Left hindlimb (tissue), 1 donor: Measurements from ENCODE around the gene DARS2.
"Not testable (repeated sequence)": the region's sequence is repeated elsewhere in the genome, so short reads cannot be mapped to it uniquely, and the experiment has no call there.

Source experiments
- DNase-seq: peaks from one replicate; pipeline ENCODE4 v3.0.0-alpha.2; 2018

The DARS2 gene

DNA sequence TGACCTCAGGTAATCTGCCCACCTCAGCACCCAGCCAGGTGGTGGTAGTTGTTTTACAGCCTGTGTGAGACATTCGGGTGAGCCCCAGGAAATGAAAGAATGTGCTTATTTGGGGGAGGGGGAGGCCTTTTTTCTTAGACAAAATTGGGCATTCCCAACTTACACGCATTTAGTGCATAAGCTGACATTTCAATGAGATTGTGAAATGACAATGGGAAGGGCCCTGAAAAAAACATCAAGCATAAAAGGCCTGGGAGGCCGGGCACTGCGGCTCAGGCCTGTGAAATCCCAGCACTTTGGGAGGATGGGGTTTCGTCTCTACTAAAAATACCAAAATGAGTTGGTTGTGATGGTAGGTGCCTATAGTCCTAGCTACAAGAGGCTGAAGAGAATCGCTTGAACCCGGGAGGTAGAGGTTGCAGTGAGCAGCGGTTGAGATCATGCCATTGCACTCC is 38.3 kb downstream of the DARS2 start:
- DNase-seq, result no peak

DNA sequence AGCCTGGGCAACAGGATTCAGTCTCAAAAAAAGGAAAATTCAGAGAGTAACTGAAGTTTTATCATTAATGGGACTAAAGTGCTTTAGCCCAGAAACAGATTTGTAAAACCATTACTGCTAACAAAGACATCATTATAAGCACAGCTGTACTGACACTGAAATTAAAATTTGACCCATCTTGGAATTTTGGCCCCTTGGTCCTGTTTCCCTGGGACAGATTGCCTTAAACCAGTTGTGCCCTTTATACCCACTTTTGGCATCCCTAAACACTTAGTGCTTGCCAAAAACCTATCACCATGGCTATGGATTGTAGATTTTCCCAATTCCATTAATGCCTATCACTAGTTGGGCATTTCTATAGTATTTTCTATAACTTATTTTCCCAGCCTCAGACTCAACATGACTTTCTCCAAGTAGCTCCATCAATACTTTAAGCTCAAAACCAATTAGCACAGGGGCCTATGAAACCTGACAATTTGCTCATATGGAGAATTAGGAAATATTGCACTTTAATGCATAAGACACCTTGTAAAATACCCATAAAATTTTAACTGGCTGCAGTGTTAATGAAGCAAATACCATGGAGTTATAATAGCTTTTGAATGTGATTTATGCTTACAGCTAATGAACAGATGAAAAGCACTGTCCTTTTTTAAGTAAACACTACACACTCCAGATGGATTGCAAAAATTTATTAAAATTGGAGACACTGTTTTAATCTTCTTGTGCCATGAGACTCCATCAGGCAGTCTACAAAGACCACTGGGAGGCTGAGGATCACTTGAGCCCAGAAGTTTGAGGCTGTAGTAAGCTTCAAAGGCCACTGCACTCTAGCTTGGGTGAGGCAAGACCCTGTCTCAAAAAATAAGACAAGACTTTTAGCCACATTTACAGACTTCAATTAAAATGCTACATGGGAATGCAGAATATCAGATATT is 39.0 kb downstream of the DARS2 start:
- DNase-seq, result no peak

GRCh38 chr1:173864179-173864867 is 39.9 kb downstream of the DARS2 start:
- DNase-seq, result no peak

GRCh38 chr1:173865468-173866164 is 41.1 kb downstream of the DARS2 start:
- DNase-seq, result no peak

DNA sequence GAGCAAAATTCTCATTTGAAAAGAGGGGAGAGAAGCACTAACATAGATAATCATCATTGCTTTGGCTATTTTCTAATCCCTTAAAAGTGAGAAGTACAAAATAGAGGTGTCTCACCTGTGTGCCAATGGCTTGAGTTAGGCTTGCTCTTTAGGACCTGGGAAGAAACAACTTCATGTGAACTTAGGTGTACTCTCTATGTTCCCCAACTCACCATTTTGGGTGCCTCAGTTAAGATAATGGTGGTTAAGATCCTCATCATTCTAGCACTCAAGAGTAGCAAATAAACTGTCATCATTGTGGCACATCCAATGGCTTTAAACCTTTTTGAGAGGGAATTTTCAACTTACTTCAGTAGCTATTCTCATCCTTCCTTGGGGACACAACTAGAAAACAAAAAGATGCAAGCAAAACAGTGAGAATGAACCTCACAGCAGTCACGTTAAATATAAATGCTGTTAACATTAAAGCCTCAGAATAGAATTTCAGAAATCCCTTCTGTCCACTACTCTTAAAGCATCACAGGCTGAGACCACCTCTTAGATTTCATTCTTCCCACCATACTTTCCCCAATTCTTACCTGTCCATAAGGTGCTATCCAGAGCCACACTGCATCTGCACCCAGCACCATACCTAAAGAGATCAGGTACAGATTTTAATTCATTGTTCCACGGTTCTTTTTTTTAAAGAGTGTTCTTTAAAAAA is 42.1 kb downstream of the DARS2 start:
- no peak for DNase-seq

GRCh38 chr1:173867141-173867752 is 42.8 kb downstream of the DARS2 start:
- DNase-seq, result peak; percentile 47

GRCh38 chr1:173867753-173868265 is 43.3 kb downstream of the DARS2 start, which contains the start of gene GAS5:
TSS of gene GAS5 (minus strand) at chr1:173867989.
- DNase-seq, result peak; percentile 100

- DNase-seq, result no peak
These were observed 44.0 kb downstream of the DARS2 start, which contains the start of gene ZBTB37 for GRCh38 chr1:173868266-173869020. TSS of gene ZBTB37 (plus strand) at chr1:173868380. CDS start at chr1:173870226, 1,846 bp downstream.

- no peak for DNase-seq
These were observed 44.5 kb downstream of the DARS2 start for GRCh38 chr1:173869021-173869359.

- no peak for DNase-seq
These were observed 46.0 kb downstream of the DARS2 start for GRCh38 chr1:173870252-173871075.

DNA sequence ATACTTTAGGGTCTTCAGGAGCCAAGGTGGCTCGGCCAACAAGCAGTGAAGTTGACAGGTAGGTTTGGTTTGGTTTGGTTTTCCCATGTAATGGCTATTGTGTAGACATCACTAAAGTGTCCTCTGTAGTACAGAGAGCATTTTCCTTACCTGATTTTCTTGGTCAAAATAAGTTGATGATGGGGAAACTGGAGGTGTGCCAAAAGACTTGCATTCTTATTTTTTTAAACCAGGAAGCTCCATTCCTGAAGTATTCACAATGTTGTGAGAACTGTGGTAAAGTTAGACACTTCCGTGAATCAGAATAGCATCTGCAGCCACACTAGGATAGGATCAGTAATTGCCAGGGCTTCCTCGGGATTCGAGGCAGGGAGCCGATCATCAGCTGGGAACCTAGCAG is 46.6 kb downstream of the DARS2 start:
- DNase-seq, result no peak

DNA sequence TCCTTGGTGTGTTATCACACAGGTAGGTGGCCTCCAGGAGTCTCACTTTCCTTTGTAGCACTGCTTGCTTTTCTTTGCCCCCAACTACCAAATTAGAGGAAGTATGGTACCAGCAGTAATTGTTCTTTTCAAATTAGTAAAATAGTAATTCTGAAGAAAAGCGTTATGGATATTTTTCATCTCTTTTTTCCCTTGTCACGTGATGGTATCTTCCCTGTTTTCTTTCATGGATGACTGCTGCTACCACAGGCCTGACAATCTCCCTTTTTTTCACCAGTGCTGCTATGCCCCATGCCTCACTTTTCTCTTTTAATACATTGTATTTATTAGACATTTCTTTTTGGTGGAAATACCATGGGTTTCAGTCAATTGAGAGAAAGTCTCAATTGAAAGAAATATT is 47.0 kb downstream of the DARS2 start:
- no peak for DNase-seq

DNA sequence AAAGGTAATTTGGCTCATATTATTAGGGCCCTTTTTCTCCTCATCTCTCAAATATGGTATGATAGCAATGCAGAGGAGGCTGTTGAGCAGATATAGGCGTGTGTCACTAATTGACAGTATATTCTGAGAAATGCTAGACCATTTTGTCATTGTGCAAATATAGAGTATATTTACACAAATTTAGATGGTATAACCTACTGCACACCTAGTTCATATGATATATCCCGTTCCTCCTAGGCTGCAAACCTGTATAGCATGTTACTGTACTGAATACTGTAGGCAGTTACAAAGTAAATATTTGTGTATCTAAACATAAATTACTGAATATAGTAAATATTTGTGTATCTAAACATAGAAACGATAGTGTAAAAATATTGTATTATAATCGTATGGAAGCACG is 52.3 kb downstream of the DARS2 start:
- DNase-seq, result no peak

GRCh38 chr1:173878251-173878650 is 53.8 kb downstream of the DARS2 start:
- DNase-seq, result no peak

- DNase-seq, result not testable (repeated sequence)
These were observed 56.6 kb downstream of the DARS2 start for GRCh38 chr1:173881117-173881516.

DNA sequence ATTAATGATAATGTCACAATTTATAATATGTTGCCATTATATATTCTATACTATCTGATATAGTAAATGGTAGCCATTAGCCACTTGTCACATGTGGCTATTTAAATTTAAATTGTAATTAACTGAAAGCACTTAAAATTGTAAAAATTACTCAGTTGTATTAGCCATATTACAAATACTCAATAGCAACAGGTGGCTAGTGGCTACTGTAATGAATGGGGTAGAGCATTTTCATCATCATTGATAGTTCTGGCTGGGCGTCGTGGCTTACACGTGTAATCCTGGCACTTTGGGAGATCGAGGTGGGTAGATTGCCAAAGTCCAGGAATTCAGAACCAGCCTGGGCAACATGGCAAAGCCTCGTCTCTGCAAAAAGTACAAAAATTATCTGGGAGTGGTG is 60.2 kb downstream of the DARS2 start:
- no peak for DNase-seq

DNA sequence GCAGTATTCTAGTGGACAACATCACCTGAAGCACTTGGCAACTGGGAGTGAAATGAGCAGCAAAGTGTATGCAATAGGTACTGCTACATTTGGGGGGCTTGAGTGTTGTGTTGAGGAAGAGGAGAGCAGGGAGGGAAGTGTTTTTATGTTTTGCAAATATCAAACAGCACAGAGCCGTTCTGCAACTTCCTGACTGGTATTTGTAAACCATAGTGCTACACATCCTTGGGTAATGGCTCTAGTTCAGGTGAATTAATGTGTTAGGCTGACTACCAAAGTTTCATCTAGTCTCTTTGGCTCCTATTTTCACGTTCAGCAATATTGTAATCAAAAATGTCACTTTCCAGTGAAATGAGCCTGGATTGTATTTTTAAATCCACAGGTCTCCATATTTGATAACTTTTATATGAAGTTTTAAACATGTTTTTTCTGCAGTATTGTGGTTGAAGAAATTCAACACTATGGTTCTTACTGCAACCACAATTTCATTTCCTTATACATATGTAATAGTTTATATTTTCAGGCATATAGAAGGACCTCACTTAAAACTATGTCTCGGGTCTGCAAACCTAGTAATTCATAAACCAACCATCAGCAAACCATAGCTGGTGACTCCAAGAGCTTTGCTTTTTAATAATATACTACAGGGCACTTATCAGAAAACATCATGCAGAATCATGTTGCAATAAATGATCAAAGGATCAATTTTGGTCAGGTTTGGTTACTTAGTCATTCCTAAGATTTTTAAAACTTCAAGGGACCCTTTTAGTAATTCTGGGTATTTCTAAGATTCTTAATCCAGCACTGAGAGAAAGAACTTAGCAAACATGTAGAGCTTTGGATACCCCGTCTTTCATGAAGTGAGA is 62.5 kb downstream of the DARS2 start:
- DNase-seq, result no peak

DNA sequence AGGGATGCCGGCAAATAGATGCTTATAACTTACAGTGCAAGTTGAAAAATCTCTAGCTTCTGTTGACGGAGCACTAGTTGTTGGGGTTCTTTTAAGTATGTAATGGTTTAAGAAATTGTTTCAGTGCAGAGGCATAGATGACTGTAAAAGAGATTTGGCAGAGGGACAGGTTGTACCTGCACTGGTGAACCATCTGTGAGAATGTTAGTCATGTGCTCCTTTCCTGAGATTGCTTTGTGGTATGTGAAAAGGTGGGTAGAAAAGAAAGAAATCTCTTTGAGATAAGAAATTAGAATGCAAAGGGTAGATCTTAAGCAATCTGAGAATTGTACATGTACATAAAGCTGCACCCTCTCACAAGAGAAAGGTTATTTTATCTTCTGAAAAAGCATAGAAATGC is 63.2 kb downstream of the DARS2 start:
- DNase-seq, result no peak

DNA sequence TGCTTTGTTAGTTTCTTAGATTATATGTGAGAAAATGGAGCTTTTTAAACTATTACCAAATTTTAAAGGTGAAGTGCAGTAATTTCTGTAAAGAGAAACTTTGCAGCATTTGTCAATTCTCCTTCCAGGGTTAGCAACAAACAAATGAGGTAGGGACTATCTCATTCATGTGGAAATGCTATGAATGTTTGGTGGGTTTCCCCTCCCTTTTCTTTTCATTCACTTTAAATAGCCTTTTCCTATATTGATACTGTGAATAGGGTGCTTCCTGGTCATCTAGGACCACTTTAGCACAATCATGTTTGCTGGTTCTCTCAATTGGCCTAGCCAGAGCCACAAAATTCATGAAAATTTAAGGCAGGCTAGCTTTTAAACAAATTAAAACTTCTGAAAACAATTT is 64.3 kb downstream of the DARS2 start:
- DNase-seq, result no peak
